ENCODE measurements around the gene RNF11. TPM values are rescaled to one million over a fixed set of nuclear protein-coding genes. Genes with fewer than 3 reads are reported as not detected.
"Not testable (repeated sequence)": the region's sequence is repeated elsewhere in the genome, so short reads cannot be mapped to it uniquely, and the experiment has no call there.

The RNF11 gene
- total RNA-seq, 4 donors from 2014 or later: 36.9 to 110 (median 75.6) TPM

DNA sequence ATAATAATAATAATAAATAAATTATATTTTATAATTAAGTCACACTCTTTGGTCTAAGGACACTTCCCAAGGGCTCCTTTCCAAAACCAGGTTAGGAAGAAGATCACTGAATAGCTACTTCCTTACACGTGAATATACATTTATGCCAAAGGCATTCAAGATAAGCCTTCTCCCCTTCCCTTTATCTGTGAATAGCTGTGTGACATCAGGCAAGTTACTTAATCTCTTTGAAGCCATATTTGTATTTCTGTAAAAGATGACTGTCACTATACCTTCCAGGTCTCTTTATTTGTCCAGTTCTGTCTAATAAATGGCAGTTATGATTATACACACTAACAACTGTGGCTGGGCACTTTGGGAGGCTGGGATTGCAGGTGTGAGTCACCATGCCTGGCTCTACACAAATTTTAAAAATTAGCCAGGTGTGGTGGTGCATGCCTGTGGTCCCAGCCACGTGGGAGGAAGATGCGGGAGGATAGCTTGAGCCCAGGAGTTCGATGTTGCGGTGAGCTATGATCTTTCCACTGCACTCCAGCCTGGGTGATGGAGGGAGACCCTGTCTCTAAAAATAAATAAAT lies 5.5 kb upstream of the RNF11 start:
- Histone ChIP-seq H3K36me3 (no peaks in the 10 kb centered on the region), H3K4me1 (no peaks in the 10 kb centered on the region), H3K27ac (no peak overlapping the region), H3K9me3 (no peaks in the 10 kb centered on the region), H3K27me3 (no peaks in the 10 kb centered on the region), H3K4me3 (no peak overlapping the region)
- intact Hi-C loops (cut with DNase I; ENCODE audit: low total_unique reads): no loop called here
- no peak for TF ChIP-seq POLR2A (IDR thresholded peaks at IDR 0.05)
- TF ChIP-seq, protein P1, sequence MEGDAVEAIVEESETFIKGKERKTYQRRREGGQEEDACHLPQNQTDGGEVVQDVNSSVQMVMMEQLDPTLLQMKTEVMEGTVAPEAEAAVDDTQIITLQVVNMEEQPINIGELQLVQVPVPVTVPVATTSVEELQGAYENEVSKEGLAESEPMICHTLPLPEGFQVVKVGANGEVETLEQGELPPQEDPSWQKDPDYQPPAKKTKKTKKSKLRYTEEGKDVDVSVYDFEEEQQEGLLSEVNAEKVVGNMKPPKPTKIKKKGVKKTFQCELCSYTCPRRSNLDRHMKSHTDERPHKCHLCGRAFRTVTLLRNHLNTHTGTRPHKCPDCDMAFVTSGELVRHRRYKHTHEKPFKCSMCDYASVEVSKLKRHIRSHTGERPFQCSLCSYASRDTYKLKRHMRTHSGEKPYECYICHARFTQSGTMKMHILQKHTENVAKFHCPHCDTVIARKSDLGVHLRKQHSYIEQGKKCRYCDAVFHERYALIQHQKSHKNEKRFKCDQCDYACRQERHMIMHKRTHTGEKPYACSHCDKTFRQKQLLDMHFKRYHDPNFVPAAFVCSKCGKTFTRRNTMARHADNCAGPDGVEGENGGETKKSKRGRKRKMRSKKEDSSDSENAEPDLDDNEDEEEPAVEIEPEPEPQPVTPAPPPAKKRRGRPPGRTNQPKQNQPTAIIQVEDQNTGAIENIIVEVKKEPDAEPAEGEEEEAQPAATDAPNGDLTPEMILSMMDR (IDR thresholded peaks at IDR 0.05): no peak
- no peak for DNase-seq

DNA sequence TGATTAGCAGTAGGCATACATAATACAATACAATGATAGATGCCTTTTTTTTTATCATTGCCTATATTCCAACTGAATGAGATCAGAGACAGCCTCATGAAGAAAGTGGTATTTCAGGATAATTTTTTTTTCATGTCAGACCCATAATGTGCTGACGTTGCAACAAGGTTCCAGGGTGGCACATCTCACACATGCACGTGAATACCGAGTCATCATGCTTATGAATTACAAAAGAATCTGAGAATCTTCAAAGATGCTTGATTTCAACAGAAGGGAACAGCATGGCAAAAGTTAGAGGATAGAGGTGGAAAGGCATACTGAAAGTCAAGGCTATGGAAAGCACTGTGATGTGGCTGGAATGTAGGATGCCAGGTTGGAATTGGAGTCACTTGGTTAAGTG lies 5.0 kb upstream of the RNF11 start:
- intact Hi-C loops (cut with DNase I; ENCODE audit: low total_unique reads): no loop called here
- no peak for TF ChIP-seq POLR2A (IDR thresholded peaks at IDR 0.05)

DNA sequence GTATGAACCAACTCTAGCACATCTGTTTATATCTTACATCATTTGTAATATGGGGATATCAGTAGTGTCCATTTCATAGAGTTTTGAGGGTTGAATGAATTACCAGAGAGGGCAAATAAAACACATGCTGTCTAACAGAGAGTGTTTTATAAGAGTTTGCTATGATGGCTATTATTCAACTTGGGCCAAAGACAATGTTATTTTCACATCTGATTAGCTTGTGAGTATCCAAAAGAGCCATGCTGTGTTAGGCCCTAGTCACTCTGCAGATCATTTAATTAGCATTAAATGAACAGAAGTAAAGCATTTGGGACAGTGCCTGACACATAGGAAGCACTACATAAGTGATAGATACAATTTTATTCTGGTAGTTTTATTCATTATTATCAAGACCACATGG lies 4.2 kb upstream of the RNF11 start:
- Histone ChIP-seq H3K4me1 (no peaks in the 10 kb centered on the region), H3K9me3 (no peaks in the 10 kb centered on the region), H3K36me3 (no peaks in the 10 kb centered on the region), H3K27ac (no peak overlapping the region), H3K27me3 (no peaks in the 10 kb centered on the region), H3K4me3 (no peak overlapping the region)
- intact Hi-C loops (cut with DNase I; ENCODE audit: low total_unique reads): no loop called here
- no peak for TF ChIP-seq POLR2A (IDR thresholded peaks at IDR 0.05)
- TF ChIP-seq, protein P1 (IDR thresholded peaks at IDR 0.05): no peak
- DNase-seq: no peak

More for the DNA sequence above, 5.0 kb upstream of the RNF11 start:
- H3K27ac ChIP-seq: no peak overlapping the region
- DNase-seq: no peak
- H3K36me3 ChIP-seq: no peaks in the 10 kb centered on the region
- no peaks in the 10 kb centered on the region for H3K27me3 ChIP-seq
- no peak overlapping the region for H3K4me3 ChIP-seq
- no peaks in the 10 kb centered on the region for H3K9me3 ChIP-seq
- no peaks in the 10 kb centered on the region for H3K4me1 ChIP-seq

DNA sequence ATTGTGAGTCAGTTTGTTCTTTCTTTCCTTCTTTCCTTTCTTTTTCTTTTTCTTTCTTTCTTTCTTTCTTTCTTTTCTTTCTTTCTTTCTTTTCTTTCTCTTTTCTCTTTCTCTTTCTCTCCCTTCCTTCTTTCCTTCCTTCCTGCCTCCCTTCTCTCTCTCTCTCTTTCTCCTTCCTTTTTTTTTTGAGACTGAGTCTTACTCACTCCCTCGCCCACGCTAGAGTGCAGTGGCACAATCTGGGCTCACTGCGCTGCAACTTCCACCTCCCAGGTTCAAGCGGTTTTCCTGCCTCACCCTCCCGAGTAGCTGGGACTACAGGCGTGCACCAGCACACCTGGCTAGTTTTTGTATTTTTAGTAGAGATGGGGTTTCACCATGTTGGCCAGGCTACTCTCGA lies 1.8 kb upstream of the RNF11 start:
- H3K4me1 ChIP-seq; intact Hi-C loops (cut with DNase I; ENCODE audit: low total_unique reads); H3K27ac ChIP-seq: not testable (repeated sequence)

DNA sequence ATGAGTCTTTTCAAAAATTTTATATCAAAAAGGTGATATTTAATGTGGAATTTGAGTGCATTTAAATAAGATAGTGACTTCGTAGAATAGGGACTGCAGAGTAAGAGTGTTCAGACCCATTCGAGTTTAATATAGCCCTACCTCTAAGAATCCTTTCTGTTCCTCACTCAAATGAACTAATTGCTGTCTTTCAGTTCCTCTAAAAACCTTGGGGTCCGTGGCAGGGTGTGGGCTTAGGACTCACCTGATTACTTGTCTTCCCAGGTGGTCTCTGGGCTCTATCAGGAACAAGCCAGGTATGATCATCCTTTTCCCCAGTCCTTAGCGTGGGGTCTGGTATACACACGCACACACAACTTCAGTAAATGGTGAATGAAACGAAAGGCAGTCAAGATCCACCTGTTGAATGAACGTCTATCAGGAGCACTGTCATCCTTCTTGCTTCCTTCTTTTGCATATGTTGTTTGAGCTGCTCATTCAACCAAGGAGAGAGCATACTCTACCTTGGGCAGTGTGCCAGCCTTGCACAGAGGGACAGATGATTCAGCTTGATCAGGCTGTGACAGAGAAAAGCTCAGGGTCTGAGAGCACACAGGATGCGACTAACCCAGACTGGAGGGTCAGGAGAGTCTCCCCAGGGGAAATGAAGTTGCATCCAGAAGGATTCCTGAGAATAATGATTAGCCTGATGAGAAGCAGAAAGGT lies 1.2 kb upstream of the RNF11 start:
- no peaks in the 10 kb centered on the region for H3K9me3 ChIP-seq
- H3K27ac ChIP-seq: peak overlapping the region; percentile 98 to 99
- TF ChIP-seq, protein P1 (IDR thresholded peaks at IDR 0.05): no peak
- no peak for TF ChIP-seq POLR2A (IDR thresholded peaks at IDR 0.05)
- H3K4me3 ChIP-seq: peak overlapping the region in 1 of 2 donors; percentile 94
- H3K36me3 ChIP-seq: no peaks in the 10 kb centered on the region
- H3K4me1 ChIP-seq: peaks cover 0 to 5% of the 10 kb centered on the region in 2 donors
- H3K27me3 ChIP-seq: no peaks in the 10 kb centered on the region
- peak; percentile 43 to 72 for DNase-seq
- intact Hi-C loops (cut with DNase I; ENCODE audit: low total_unique reads): no loop called here

More for the DNA sequence above, 1.8 kb upstream of the RNF11 start:
- not testable (repeated sequence) for H3K27me3 ChIP-seq, DNase-seq, H3K4me3 ChIP-seq, H3K36me3 ChIP-seq, H3K9me3 ChIP-seq

DNA sequence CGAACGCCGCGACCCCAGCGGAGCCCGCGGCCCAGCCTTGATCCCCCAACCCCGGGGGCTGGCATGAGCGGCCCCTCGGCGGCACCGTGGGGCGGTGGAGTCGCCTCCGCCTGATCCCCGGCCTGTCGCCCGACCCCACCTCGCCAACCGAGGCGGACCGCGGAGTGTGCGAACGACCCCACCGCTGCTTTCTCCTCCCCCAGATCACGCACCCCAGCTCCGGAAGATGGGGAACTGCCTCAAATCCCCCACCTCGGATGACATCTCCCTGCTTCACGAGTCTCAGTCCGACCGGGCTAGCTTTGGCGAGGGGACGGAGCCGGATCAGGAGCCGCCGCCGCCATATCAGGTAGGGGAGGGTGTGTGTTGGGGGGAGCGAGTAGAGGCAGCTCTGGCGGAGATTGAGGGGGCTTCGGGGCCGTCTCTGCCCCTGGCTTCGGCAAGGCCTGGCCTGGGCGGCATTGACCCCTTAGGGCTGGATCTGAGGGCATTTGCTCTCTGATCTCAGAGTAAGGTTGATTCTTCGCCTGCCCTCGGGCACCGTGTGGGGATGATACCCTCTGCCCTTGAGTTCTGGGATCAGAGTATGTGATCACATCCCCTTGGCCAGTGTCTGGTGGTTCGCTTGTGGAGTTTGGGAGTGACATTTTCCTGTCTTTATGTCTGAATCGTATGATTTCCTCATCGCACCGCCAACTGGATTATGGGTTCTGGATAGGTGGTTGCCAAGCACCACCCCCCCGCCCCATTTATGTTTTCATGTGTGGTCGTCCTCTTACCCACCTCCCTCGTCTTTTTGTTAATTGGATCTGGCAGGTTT lies 668 bp downstream of the RNF11 start:
- intact Hi-C loops (cut with DNase I; ENCODE audit: low total_unique reads): no loop called here
- no peaks in the 10 kb centered on the region for H3K27me3 ChIP-seq
- peak overlapping the region; percentile 98 to 99 for H3K27ac ChIP-seq
- TF ChIP-seq, protein P1 (IDR thresholded peaks at IDR 0.05): no peak
- no peak for TF ChIP-seq POLR2A (IDR thresholded peaks at IDR 0.05)
- no peaks in the 10 kb centered on the region for H3K36me3 ChIP-seq
- peak overlapping the region; percentile 94 to 98 for H3K4me3 ChIP-seq
- H3K9me3 ChIP-seq: no peaks in the 10 kb centered on the region
- DNase-seq: peak; percentile 41 to 53
- H3K4me1 ChIP-seq: peaks cover 0 to 5% of the 10 kb centered on the region in 2 donors

Data from uterus (tissue), 4 donors.